T-helper 1 cell treated with Interleukin-12 subunit alpha and Interleukin-12 subunit beta and Interleukin-4 antibody, amounts not matched to agents 30 ng/mL and 1 ng/mL, for 36 hours (primary cell): ENCODE measurements around the gene KIF5C. TPM values are rescaled to one million over a fixed set of nuclear protein-coding genes. Genes with fewer than 3 reads are reported as not detected.
"Not testable (repeated sequence)": the region's sequence is repeated elsewhere in the genome, so short reads cannot be mapped to it uniquely, and the experiment has no call there.

ENCODE experiments used
- intact Hi-C: fragments of 100-400 bp; cut with micrococcal nuclease; formaldehyde crosslinking; loops from one replicate; pipeline ENCODE4 v1.15.1; 2024
- total RNA-seq: library from RNA; stranded (reverse); gene quantifications from 2 replicates; pipeline ENCODE4 v1.2.3, GENCODE V29; 2022

The KIF5C gene
- 18.3 and 20.5 TPM in 2 replicates for total RNA-seq

GRCh38 chr2:148874868-148875341 lies at the start of gene KIF5C:
Gene KIF5C (plus strand): TSS chr2:148875227. CDS start chr2:148875618, 391 bp downstream.
- intact Hi-C loops = loop anchor here (1.0 to 5.0 kb wide), 13 partner anchors 52 to 1793 kb away; partner anchors contain the start of genes ACVR2A, MMADHC and ORC4

GRCh38 chr2:148826791-148827190 lies 48.2 kb upstream of the KIF5C start:
- intact Hi-C loops = no loop called here

GRCh38 chr2:148828941-148829340 lies 46.1 kb upstream of the KIF5C start:
- intact Hi-C loops = no loop called here

- intact Hi-C loops = no loop called here
Observed at GRCh38 chr2:148829618-148830017, 45.4 kb upstream of the KIF5C start.

- intact Hi-C loops = no loop called here
Observed at GRCh38 chr2:148832637-148833036, 42.4 kb upstream of the KIF5C start.

GRCh38 chr2:148842050-148842449 lies 33.0 kb upstream of the KIF5C start:
- intact Hi-C loops = no loop called here

GRCh38 chr2:148848146-148848545 lies 26.9 kb upstream of the KIF5C start:
- intact Hi-C loops = no loop called here

GRCh38 chr2:148853458-148853857 lies 21.6 kb upstream of the KIF5C start:
- intact Hi-C loops = no loop called here

- intact Hi-C loops = no loop called here
Observed at GRCh38 chr2:148860037-148860436, 15.0 kb upstream of the KIF5C start.

GRCh38 chr2:148861367-148861766 lies 13.7 kb upstream of the KIF5C start:
- intact Hi-C loops = no loop called here

GRCh38 chr2:148862478-148862877 lies 12.5 kb upstream of the KIF5C start:
- intact Hi-C loops = not testable (repeated sequence)

- intact Hi-C loops = no loop called here
Observed at GRCh38 chr2:148865512-148865911, 9.5 kb upstream of the KIF5C start.

- intact Hi-C loops = no loop called here
Observed at GRCh38 chr2:148866091-148866490, 8.9 kb upstream of the KIF5C start.

GRCh38 chr2:148867079-148867769 lies 7.8 kb upstream of the KIF5C start:
- intact Hi-C loops = no loop called here

- intact Hi-C loops = loop anchor here (1.0 to 5.0 kb wide), 13 partner anchors 12 to 1793 kb away; partner anchors contain the start of genes ACVR2A, MMADHC and ORC4
Observed at GRCh38 chr2:148875387-148876051, 492 bp downstream of the KIF5C start.

GRCh38 chr2:148876202-148876594 lies 1.2 kb downstream of the KIF5C start:
- intact Hi-C loops = loop anchor here (1.0 to 5.0 kb wide), 6 partner anchors 11 to 1794 kb away; partner anchors contain the start of gene ACVR2A

- intact Hi-C loops = loop anchor here (1.0 to 5.0 kb wide), 6 partner anchors 11 to 1794 kb away; partner anchors contain the start of gene ACVR2A
Observed at GRCh38 chr2:148876595-148877402, 1.8 kb downstream of the KIF5C start.

- intact Hi-C loops = loop anchor here (5.0 kb wide), 4 partner anchors 115 to 1795 kb away; partner anchors contain the start of gene ACVR2A
Observed at GRCh38 chr2:148877403-148877740, 2.3 kb downstream of the KIF5C start.

- intact Hi-C loops = no loop called here
Observed at GRCh38 chr2:148880636-148881035, 5.6 kb downstream of the KIF5C start.

GRCh38 chr2:148882051-148882450 lies 7.0 kb downstream of the KIF5C start:
- intact Hi-C loops = no loop called here

- intact Hi-C loops = no loop called here
Observed at GRCh38 chr2:148885209-148885608, 10.2 kb downstream of the KIF5C start.

- intact Hi-C loops = no loop called here
Observed at GRCh38 chr2:148885988-148886387, 11.0 kb downstream of the KIF5C start.
